Liver (tissue), 9 donors: ENCODE measurements around the gene ACADS. TPM values are rescaled to one million over a fixed set of nuclear protein-coding genes. Genes with fewer than 3 reads are reported as not detected.

ENCODE experiments used
- DNase-seq: peaks from one replicate; pipeline ENCODE4 v3.0.0-alpha.2; 2017; ENCODE audit warnings: low spot score
- H3K27ac ChIP-seq, 2 donors: one replicate each; pipeline ENCODE4 v1.7.0; 2013; ENCODE audit warnings: inconsistent platforms in 2 of 2, low read length in 2 of 2, control low read depth in 1 of 2, low read depth in 1 of 2, mild to moderate bottlenecking in 1 of 2
- H3K27me3 ChIP-seq, 4 donors: one replicate each; pipeline versions ENCODE4 v1.6.1 to v1.7.0; 2013; ENCODE audit warnings: low read length in 3 of 4, inconsistent platforms in 1 of 4, mild to moderate bottlenecking in 1 of 4, moderate library complexity in 1 of 4; ENCODE audit not compliant: control insufficient read depth in 4 of 4, insufficient read depth in 4 of 4
- H3K36me3 ChIP-seq, 4 donors: one replicate each; pipeline versions ENCODE4 v1.6.1 to v1.7.0; 2013; ENCODE audit warnings: low read length in 3 of 4, mild to moderate bottlenecking in 3 of 4, low read depth in 1 of 4, moderate library complexity in 1 of 4; ENCODE audit not compliant: control insufficient read depth in 4 of 4, insufficient read depth in 3 of 4
- H3K4me1 ChIP-seq, 4 donors: one replicate each; pipeline versions ENCODE4 v1.6.1 to v1.7.0; 2013; ENCODE audit warnings: low read length in 3 of 4, mild to moderate bottlenecking in 3 of 4, moderate library complexity in 1 of 4; ENCODE audit not compliant: control insufficient read depth in 4 of 4, insufficient read depth in 4 of 4
- H3K4me3 ChIP-seq, 3 donors: one replicate each; pipeline versions ENCODE4 v1.6.1 to v1.7.0; 2013; ENCODE audit warnings: low read length in 3 of 3, control low read depth in 1 of 3, low read depth in 1 of 3, mild to moderate bottlenecking in 1 of 3
- H3K9ac ChIP-seq, 2 donors: one replicate each; pipeline ENCODE4 v1.7.0; 2013; ENCODE audit warnings: low read length in 2 of 2, mild to moderate bottlenecking in 2 of 2, moderate library complexity in 2 of 2, control low read depth in 1 of 2, low read depth in 1 of 2
- H3K9me3 ChIP-seq, 4 donors: one replicate each; pipeline versions ENCODE4 v1.6.1 to v1.7.0; 2013; ENCODE audit warnings: low read length in 3 of 4; ENCODE audit not compliant: control insufficient read depth in 4 of 4
- ATF3 ChIP-seq: IDR thresholded peaks from 2 replicates; pipeline ENCODE4 v1.6.1; 2016; ENCODE audit warnings: antibody characterized with exemption
- EGR1 ChIP-seq, 2 donors: IDR thresholded peaks; 2 replicates each; pipeline ENCODE4 v1.6.1; 2016 to 2018; ENCODE audit warnings: antibody characterized with exemption in 2 of 2, low read depth in 2 of 2
- FOXA2 ChIP-seq: IDR thresholded peaks from 2 replicates; pipeline ENCODE4 v1.6.1; 2016; ENCODE audit warnings: antibody characterized with exemption
- GABPA ChIP-seq, 2 donors: IDR thresholded peaks in 1 of 2; conservative IDR thresholded peaks in 1 of 2; 2 replicates each; pipeline ENCODE4 v1.6.1; 2016; ENCODE audit warnings: antibody characterized with exemption in 2 of 2, mild to moderate bottlenecking in 1 of 2, moderate library complexity in 1 of 2
- HNF4A ChIP-seq, 2 donors: conservative IDR thresholded peaks; 2 replicates each; pipeline ENCODE4 v1.6.1; 2016; ENCODE audit warnings: antibody characterized with exemption in 2 of 2, mild to moderate bottlenecking in 2 of 2
- HNF4G ChIP-seq: IDR thresholded peaks from 2 replicates; pipeline ENCODE4 v1.6.1; 2016; ENCODE audit warnings: antibody characterized with exemption
- JUND ChIP-seq, 2 donors: IDR thresholded peaks; 2 replicates each; pipeline ENCODE4 v1.6.1; 2016; ENCODE audit warnings: antibody characterized with exemption in 2 of 2
- RAD21 ChIP-seq, 2 donors: IDR thresholded peaks; 2 replicates each; pipeline ENCODE4 v1.6.1; 2016; ENCODE audit warnings: antibody characterized with exemption in 2 of 2, mild to moderate bottlenecking in 2 of 2
- REST ChIP-seq: IDR thresholded peaks from 2 replicates; pipeline ENCODE4 v1.6.1; 2016; ENCODE audit warnings: antibody characterized with exemption, mild to moderate bottlenecking
- RXRA ChIP-seq, 2 donors: IDR thresholded peaks; 2 replicates each; pipeline ENCODE4 v1.6.1; 2017 to 2018; ENCODE audit warnings: antibody characterized with exemption in 2 of 2, mild to moderate bottlenecking in 1 of 2
- YY1 ChIP-seq: IDR thresholded peaks from 2 replicates; pipeline ENCODE4 v1.6.1; 2016; ENCODE audit warnings: antibody characterized with exemption, mild to moderate bottlenecking
- WGBS: extraction: QIAGEN DNeasy Blood & Tissue Kit; methylation state at CpG from one replicate; pipeline ENCODE4 v1.1.7; 2013; 5-methylcytosine and 5-hydroxymethylcytosine counted together
- polyA plus RNA-seq, 2 donors: library from polyadenylated mRNA; stranded (reverse) in 1 of 2; unstranded in 1 of 2; fragments of 200-250 nt in 1 of 2; fragments of >200 nt in 1 of 2; fragmentation: Nextera tagmentation in 1 of 2; extraction: Ambion mirVana in 1 of 2; gene quantifications; one replicate each; pipeline versions ENCODE4 v1.2.1 to v1.2.3, GENCODE V29; 2013 to 2015
- total RNA-seq, 2 donors: library from RNA; depleted of rRNA; stranded (reverse); fragments of >200 nt; gene quantifications; one replicate each; pipeline ENCODE4 v1.2.3, GENCODE V29; 2014
- TF ChIP-seq, protein P1 (sequence below): IDR thresholded peaks from 2 replicates; pipeline ENCODE4 v1.6.1; 2016; ENCODE audit warnings: antibody characterized with exemption
- TF ChIP-seq, protein P2 (sequence below): IDR thresholded peaks from 2 replicates; pipeline ENCODE4 v1.6.1; 2016; ENCODE audit warnings: antibody characterized with exemption
- donor health status: healthy.
- donor health status: healthy.
- donor health status: healthy.
- donor health status: healthy.
- donor health status: healthy.

ACADS gene
- total and polyA plus RNA-seq, 4 donors: 54.2 to 162 (median 127) TPM

DNA sequence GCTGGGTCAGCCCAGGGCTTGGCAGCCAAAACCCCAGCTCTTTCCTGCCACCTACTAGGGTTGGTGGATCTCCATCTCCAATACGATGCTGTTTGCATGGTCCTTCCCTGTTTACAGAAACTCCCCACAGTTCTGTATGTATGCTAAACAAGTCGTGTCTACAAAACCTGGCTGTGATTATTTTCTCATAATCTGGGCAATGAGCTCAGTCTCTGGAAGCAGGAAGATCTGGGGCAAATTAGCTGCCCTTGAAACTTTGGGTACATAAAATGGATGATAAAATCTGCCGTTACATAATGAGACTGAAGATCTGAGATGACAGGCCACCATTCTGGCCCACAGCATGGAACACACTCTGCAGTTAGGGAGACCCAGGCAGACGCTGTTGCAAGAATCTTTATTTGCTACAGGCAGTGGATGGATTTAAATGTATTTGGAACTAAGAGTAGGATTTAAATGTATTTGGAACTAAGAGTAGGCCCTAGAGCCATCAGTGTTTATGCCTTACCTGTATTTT, 31.7 kb downstream of the ACADS start:
- no peak for DNase-seq
- peaks cover 0 to 1% (median 0%) of the 10 kb centered on the region in 4 donors for H3K9me3 ChIP-seq
- H3K27me3 ChIP-seq: no peaks in the 10 kb centered on the region
- H3K9ac ChIP-seq: no peak overlapping the region
- H3K4me1 ChIP-seq: no peaks in the 10 kb centered on the region
- H3K36me3 ChIP-seq: peaks cover 0 to 10% (median 3%) of the 10 kb centered on the region in 4 donors
- 75% methylated on average over 4 of the region's 4 CpGs for WGBS
- TF ChIP-seq HNF4G (no peak), ATF3 (no peak), RXRA (IDR thresholded peaks at IDR 0.05) (no peak), FOXA2 (no peak), JUND (IDR thresholded peaks at IDR 0.05) (no peak), HNF4A (conservative IDR thresholded peaks at IDR 0.05) (no peak), EGR1 (IDR thresholded peaks at IDR 0.05; ENCODE audit: low read depth in 2 of 2) (no peak), RAD21 (IDR thresholded peaks at IDR 0.05) (no peak), REST (no peak)
- TF ChIP-seq, protein P1, sequence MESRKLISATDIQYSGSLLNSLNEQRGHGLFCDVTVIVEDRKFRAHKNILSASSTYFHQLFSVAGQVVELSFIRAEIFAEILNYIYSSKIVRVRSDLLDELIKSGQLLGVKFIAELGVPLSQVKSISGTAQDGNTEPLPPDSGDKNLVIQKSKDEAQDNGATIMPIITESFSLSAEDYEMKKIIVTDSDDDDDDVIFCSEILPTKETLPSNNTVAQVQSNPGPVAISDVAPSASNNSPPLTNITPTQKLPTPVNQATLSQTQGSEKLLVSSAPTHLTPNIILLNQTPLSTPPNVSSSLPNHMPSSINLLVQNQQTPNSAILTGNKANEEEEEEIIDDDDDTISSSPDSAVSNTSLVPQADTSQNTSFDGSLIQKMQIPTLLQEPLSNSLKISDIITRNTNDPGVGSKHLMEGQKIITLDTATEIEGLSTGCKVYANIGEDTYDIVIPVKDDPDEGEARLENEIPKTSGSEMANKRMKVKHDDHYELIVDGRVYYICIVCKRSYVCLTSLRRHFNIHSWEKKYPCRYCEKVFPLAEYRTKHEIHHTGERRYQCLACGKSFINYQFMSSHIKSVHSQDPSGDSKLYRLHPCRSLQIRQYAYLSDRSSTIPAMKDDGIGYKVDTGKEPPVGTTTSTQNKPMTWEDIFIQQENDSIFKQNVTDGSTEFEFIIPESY: no peak
- TF ChIP-seq, protein P2, sequence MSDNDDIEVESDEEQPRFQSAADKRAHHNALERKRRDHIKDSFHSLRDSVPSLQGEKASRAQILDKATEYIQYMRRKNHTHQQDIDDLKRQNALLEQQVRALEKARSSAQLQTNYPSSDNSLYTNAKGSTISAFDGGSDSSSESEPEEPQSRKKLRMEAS: no peak
- no peak overlapping the region for H3K27ac ChIP-seq
- no peak overlapping the region for H3K4me3 ChIP-seq

DNA sequence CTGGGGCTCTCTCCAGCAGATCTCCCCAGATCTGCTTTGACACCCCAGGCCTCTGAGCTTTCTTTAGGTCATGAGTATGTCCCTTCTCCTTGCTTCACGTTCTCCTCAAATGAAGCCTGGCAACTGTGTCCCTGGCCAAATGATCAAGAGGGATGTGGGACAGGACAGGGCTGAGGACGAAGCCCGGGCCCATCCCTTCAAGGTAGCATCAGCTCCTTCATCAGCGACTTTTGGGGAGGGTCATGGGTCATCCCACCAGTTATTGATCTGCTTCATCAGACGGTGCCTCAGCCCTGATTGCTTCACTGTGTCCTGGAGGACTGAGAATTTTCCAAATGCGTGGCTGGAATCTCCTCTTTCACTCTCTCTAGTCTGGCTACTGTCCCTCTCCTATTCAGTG, 32.3 kb downstream of the ACADS start:
- WGBS: 70% methylated on average over 6 of the region's 6 CpGs
- no peak for TF ChIP-seq YY1
- TF ChIP-seq, protein P2: no peak
- TF ChIP-seq GABPA (IDR thresholded peaks at IDR 0.05 in 1 of 2, conservative IDR thresholded peaks at IDR 0.05 in 1 of 2): no peak
- no peak overlapping the region for H3K4me3 ChIP-seq
- no peak for DNase-seq
- H3K9ac ChIP-seq: no peak overlapping the region
- H3K9me3 ChIP-seq: peaks cover 0 to 1% (median 0%) of the 10 kb centered on the region in 4 donors
- H3K27ac ChIP-seq: no peak overlapping the region
- no peaks in the 10 kb centered on the region for H3K27me3 ChIP-seq
- no peaks in the 10 kb centered on the region for H3K4me1 ChIP-seq
- H3K36me3 ChIP-seq: peaks cover 0 to 10% (median 5%) of the 10 kb centered on the region in 4 donors
